ENCODE results near the gene KCNT2.
"Not testable (repeated sequence)": the region's sequence is repeated elsewhere in the genome, so short reads cannot be mapped to it uniquely, and the experiment has no call there.

Gene KCNT2

DNA sequence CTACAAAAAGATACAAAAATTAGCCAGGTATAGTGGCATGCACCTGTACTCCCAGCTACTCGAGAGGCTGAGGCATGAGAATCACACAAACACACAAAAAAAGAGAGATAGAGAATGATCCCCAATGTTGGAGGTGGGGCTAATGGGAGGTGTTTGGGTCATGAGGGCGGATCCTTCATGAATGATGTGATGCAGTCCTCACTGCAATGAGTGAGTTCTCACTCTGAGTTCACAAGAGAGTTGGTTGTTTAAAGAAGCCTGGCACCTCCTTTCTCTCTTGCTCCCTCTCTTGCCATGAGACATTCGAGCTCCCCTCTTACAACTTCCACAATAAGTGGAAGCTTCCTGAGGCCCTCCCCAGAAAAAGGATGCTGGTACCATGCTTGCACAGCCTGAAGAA, 17.3 kb downstream of the KCNT2 start:
- no peak for DNase-seq (ENCODE audit: low read depth in 2 of 2)

DNA sequence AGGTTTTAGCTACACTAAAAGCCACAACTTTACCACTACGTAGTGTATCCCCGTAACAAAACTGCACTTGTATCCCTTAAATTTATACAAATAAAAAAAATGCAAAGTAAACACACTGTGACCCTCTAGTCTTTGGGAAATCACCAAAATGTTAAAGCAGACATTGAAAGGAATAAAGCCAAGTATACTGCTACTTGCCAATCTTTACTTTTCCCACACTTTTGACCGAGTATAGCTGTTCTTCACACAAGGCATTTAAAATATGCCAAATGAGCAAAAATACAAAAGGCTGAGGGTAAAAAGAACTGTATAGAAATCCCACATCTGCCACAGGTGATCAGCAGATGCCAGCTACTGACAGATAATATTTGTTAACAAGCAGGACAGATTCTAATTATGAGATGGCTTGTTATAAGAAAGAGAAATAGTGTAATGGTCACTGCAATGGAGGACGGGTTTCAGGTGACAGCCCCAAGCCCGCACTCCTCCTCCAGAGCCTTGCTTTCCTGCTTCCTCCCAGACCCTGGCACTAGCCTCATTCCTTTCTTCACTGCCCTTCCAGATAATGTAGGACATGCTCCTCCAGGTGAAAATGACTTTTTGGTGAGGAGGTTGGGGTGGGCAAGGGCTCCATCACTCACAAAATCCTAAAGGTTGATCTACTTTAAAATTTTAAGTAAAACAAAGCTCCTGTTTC, 18.1 kb downstream of the KCNT2 start:
- DNase-seq (ENCODE audit: low read depth in 2 of 2) = no peak

DNA sequence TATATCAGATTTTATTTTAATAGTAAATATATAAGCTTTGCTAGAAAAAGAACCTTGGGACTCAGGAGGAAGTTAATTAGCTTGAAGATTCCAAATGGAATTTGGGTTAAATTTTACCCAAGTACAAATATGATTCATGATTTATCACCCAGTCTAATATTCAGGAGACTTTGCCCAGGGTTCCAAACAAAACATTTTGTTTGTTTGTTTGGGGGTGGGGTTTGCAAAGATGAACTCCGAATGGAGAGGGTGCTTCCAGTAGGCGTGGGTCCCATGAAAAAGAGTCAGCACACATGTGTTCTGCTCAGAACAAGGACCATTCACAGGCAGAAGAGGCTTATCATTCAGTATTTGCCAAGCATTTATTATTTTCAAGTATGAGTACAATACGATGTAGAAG, 23.5 kb downstream of the KCNT2 start:
- DNase-seq (ENCODE audit: low read depth in 2 of 2) = no peak

DNA sequence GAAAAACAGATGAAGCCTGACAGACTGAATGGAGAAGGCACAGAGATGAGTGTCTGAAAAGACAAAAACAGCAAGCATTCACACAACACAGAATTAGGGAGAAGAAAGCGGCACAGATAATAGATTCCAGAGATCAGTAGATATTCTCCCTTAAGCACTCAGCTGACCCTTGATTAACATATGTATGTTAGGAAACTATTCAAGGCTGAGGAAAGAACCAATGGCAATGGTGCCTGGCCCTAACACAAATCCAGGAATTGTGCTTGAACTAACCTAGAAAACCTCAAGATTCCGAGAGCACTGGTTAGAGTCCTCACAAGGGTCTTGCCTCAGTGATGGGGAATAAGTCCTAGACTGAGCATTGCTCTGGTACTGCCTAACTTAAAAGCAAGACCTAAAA, 30.9 kb downstream of the KCNT2 start:
- no peak for DNase-seq (ENCODE audit: low read depth in 2 of 2)

DNA sequence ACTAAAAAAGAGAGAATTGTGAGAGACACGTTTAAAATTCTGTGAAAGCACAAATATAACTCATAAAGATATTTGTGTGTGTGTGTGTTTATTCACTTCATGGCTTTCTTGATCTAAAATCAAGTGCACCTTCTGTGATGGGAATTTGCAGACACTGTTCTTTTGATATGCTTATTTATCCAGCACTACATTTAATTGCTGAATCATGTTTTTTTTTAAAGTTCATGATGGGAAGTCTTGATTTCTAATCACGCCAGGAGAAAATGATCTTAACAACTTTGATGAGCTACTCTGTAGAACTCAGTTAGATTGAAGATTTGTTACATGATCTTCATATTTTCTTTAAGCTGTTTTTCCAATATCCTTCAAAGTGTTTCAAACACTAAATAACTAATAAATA, 35.0 kb downstream of the KCNT2 start:
- DNase-seq (ENCODE audit: low read depth in 2 of 2) = no peak

DNA sequence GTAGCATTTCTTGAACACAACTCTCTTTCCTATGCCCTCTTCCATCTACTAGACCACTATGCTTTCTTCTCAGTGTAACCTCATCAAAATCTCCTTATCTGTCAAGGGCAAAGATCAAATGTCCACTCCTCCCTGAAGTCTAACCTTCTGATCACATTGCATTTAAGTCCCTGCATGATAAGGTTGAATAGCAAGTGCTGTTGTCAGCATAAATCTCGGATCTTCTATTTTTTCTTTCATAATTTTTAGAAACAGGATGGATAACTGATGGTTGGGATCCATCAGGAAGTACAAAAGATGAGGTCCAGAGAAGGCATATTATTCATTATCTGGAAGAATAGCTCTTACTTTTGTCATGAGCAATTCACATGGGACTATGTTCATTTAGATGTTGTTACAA, 41.0 kb downstream of the KCNT2 start:
- DNase-seq (ENCODE audit: low read depth in 2 of 2) = no peak

DNA sequence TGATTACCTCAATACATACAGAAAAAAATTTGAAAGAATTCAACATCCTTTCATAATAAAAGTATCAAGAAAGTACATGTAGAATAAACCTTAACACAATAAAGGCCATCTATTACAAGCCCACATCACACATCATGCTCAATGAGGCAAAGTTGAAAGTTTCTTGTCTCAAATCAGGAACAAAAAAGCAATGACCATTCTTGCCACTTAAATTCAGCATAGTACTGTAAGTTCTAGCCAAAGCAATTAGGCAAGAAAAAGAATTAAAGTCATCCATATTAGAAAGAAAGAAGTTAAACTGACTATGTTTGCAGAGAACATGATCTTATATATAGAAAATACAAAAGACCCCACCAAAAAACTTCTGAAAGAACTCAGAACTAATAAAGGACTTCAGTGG, 44.5 kb downstream of the KCNT2 start:
- DNase-seq (ENCODE audit: low read depth in 2 of 2) = no peak

DNA sequence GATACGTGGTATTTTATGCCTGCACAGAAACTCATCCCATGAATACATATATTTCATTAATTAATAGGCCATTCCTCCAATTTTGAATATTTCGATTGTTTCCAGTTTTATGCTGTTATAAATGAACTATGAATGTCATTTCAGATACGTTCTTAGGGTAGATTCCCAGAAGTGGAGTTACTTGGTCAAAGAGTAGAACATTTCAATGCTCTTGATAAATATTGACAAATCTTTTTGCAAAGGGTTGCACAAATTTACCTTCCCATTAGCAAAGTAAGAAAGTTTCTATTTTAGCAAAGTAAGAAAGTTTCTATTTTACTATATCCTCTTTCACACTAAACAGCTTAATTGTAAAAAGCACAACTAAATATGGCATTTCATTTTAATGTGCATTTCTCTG, 48.9 kb downstream of the KCNT2 start:
- no peak for DNase-seq (ENCODE audit: low read depth in 2 of 2)

DNA sequence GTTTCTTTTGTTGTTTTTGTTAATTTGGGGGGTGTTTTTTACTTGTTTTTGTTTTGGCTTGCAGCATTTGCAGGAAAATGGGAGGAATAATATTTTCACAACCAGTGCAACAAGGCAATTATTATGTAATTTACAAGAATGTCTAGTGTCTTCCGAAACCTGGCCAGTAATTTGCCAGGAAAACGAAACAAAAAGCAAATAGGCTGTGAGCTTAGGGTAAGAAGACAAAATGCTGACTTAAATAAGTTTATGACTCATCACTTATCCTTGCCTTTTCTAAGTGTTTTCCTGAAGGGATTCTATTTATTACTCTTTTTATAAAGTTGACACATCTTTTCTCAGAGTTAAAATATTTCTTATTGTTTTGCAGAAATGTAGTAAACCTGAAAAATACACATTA, 49.8 kb downstream of the KCNT2 start:
- no peak for DNase-seq (ENCODE audit: low read depth in 2 of 2)

DNA sequence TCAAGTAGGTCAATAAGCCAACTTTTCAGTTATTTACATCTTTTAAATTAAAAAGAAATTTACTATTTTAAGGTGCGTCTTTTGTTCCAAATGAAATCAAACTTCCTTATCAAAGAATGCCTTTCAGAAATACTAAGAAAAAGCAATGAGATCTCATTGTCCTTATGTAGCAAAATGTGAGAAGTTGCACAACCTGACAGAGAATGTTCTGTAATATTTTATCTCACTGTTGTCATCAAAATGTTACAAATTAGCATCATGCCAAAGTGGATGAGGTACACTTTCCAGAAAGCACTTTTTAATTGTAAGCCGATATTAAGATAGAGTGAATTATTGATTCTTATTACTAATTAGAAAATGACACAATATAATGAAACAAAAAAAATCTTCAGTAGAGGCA, 50.4 kb downstream of the KCNT2 start:
- DNase-seq (ENCODE audit: low read depth in 2 of 2) = no peak

DNA sequence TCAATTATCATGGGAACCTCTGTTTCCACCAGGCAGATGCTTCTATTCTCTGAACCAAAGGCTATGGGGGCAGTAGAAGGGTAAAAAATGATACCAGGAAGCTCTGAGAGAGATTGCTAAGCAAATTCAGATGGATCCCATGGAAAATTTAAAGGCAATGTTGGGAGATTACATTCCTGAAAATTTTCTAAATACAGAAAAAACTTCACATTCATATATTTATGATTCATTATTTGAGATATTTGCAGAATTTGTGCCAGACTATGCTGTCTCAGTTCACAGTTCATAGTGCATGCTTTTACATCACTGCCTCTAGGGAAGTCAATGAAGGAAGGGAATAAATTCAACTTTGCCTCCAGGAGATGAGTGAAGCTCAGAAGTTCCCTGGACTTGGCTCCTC, 57.5 kb downstream of the KCNT2 start:
- DNase-seq (ENCODE audit: low read depth in 2 of 2) = no peak

DNA sequence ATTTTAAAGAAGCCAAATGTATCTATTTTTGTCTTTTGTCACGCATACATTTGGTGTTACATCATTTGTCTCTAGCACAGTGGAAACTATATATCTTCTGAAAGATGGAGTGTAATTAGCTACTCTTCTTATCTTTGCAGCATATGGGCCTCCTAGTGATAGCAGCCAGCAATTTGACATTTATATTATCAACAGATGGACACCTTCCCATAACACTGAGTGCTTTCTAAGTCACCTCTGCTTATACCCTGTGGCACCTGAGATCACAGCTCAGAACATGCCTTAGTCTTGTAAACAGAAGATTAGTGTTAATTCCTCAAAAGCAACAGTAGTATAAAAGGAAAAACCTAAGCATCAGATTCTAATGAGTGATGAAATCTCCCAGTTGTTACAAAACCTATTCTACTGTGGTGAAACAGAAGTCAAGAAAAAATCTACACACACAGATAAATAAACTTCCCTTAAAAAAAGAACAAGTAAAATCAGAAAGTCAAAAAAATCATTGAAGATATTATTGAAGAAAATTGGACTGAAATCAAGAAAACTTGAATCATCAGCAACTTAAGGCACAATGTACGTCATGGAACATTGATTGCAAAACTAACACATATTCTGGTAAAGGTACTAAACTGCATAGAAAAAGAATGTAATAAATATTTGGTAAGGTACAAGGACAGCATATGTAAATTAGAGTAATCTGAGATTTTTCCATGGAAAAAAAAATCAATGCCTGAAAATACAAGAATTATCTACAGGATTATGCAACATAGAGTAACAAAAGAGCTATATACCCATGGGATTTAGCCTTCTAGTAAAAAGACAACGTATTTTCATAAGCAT, 61.7 kb downstream of the KCNT2 start:
- DNase-seq (ENCODE audit: low read depth in 2 of 2) = no peak

DNA sequence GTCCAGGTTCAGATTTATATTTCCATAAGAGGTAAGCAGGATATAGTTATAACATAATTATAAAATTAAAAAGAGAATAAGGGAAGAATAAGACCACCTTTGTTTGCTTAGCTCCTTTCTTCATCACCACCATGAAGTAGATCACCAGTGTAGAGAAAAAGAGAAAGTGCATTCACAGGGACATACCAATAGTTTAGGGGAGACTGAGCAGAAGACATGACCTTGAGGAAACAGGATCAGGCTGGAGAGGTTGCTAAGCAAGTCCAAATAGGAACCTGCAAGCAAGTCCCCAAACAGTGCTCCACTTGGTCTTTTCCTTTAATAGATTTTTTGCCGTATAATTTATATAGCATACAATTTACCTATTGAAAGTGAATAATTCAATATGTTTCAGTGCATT, 63.0 kb downstream of the KCNT2 start:
- no peak for DNase-seq (ENCODE audit: low read depth in 2 of 2)

DNA sequence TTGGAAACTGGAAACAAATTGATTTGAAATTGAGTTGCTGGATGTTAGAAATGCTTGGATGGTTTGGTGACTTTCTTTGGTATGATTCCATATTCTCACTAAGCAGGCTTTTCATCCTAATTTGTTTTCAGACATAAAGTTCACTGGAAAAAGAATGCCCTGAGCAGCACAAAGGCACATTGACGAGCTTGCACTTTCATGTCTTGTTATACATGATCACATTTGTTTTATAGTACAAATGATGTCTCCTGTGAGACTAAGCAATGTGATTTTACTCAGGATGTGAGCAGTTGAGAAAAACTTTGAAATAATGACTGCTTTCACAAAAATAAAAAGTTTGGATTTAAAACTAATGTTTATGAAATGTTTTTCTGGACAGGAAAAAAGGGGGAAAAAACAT, 63.6 kb downstream of the KCNT2 start:
- no peak for DNase-seq (ENCODE audit: low read depth in 2 of 2)

DNA sequence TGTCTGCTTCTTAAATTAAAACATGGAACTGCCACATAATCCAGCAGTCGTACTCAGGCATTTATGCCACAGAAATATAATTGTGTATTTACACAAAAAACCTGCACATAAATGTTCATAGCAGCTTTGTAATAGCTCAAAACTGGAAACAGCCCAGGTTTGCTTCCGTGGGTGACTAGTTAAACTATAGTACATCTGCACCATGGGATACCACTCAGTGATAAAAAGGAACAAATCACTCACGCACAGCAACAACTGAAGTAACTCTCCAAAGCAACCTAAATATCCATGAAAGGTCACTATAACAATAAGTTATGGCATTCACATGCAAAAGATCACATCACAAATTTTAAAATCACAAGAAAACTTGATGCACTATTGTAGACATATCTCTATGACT, 64.4 kb downstream of the KCNT2 start:
- DNase-seq (ENCODE audit: low read depth in 2 of 2) = no peak

DNA sequence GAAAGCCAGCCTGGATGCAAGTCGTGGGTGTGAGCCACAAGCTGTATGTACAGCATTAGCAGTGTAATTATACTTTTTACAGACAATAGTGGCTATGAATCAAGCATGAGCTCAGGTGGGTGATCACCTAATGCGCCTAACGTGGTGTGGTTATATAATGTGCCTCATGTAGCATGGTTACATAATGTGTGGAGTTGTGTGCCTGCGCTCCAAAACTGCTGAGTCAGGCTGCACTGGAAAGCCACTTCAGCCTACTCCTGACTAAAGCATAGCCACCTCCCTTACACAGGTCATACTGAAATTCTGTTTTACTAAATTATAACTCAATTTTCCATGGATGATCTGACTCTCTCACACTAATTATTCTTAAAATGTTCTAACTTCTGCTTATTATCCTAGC, 69.8 kb downstream of the KCNT2 start:
- no peak for DNase-seq (ENCODE audit: low read depth in 2 of 2)

DNA sequence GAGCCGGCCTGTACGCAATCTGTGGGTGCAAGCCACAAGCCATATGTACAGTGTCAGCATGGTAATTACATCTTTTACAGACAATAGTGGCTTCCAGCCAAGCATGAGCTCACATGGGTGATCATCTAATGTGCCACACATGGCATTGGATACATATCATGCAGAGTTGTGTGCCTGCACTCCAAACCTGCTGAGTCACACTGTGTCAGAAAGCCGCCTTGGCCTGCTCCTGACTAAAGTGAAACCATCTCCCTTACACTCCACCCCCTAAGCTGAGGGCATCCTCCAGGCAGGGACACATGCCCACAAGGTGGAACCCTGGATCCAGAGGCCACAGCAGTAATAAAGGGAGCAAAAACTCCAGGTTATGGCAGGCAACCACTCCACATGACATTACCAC, 72.5 kb downstream of the KCNT2 start:
- DNase-seq (ENCODE audit: low read depth in 2 of 2) = no peak

DNA sequence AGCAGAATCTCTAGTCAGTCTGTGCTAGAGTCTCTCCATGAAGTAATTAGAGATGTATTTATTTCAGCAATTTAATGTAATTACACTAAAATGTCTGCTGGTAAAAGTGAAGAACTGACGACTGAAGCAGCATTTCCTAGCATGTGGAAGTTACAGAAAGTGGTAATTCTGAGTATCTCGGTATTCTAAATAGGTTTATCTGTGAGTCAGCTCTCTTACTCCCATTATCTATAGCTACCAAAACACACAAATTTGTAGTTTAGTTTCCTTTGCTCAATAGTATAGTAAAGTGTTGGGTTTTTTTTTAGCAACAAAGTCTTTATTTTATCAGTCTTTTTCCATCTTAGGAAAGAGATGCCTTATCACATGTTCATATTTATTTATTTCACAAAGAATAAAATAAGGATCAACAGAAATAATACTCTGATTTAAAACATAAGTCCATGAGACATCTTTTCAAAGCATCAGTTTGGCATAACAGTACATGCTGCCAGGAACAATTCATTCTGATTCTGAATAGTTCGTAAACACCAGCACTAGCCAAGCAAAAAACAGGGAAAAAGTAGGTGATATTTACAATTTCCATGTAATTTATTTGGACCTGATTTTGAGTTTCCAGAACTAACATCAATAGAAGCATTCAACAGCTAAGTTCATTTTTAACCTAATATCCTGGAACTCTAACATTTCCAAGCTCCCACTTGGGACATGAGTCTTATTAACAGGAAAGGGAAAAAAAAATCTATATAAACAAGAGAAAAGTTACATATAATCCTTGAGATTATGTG, 76.3 kb downstream of the KCNT2 start:
- DNase-seq (ENCODE audit: low read depth in 2 of 2) = no peak

DNA sequence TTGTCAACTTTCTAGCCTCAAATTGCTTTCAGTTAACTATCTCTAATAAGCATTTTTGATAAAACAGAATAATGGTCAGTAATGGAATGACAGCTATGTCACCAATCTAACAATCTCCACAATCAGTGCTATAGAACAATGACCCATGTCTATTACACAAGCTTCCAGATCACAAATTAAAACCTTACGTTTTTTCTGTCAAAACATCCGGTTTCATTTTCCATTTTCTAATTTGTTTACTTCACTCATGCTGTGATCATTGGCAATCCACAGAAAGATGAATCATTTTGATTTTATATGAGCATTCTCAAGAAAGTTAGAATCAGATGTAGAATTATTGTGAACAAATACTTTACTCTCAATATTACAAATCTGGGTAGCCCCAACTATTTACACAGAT, 80.3 kb downstream of the KCNT2 start:
- DNase-seq (ENCODE audit: low read depth in 2 of 2) = no peak

DNA sequence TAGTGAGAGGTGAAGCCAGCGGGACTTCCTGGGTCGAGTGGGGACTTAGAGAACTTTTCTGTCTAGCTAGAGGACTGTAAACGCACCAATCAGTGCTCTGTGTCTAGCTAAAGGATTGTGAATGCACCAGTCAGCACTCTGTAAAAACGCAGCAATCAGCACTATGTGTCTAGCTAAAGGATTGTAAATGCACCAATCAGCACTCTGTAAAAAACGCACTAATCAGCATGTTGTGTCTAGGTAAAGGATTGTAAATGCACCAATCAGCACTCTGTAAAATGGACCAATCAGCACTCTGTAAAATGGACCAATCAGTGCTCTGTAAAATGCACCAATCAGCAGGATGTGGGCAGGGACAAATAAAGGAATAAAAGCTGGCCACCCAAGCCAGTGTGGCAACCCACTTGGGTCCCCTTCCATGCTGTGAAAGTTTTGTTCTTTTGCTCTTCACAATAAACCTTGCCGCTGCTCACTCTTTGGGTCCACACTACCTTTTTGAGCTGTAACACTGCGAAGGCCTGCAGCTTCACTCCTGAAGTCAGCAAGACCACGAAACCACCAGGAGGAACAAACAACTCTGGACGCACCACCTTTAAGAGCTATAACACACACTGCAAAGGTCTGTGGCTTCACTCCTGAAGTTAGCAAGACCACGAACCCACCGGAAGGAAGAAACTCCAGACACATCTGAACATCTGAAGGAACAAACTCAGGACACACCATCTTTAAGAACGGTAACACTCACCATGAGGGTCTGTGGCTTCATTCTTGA, 85.5 kb downstream of the KCNT2 start:
- not testable (repeated sequence) for DNase-seq (ENCODE audit: low read depth in 2 of 2)

DNA sequence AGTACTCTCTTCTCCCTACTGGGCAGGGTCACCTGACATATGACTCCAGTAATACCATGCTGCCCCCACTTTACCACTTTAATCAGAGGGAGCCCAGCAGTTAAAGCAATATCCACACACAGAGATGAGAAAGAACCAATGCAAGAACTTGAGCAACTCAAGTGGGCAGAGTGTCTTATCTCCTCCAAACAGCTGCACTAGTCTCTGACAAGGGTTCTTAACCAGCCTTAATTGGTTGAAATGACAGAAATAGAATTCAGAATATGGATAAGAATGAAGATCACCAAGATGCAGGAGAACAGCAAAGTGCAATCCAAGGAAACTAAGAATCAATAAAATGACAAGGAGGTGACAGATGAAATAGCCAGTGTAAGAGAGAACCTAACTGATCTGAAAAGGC, 91.0 kb downstream of the KCNT2 start:
- DNase-seq (ENCODE audit: low read depth in 2 of 2) = no peak

DNA sequence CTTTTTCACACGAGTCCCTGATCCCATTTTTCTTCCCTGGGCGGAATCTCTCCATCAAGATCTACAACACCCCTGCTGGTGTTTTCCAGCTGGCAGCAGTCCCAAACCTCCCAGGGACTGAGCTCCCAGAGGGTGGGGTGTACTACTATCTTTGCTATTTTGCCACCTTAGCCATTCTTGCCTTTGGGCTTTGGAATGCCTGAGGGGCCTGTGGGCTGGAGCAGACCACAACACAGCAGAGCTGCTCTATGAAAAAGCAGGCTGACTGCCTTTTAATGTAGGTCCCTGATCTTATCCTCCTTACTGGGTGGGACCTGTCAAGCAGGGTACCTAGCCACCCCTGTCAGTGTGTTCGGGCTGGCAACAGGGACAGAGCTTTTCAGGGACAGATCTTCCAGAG, 91.9 kb downstream of the KCNT2 start:
- DNase-seq (ENCODE audit: low read depth in 2 of 2) = no peak
